Midbrain (tissue), 1 donor: Measurements from ENCODE around the gene FUT7.
"Not testable (repeated sequence)": the region's sequence is repeated elsewhere in the genome, so short reads cannot be mapped to it uniquely, and the experiment has no call there.

ENCODE experiments used
- DNase-seq: peaks from one replicate; lab custom pipeline; 2025; lab: John Stamatoyannopoulos, UW

The FUT7 gene

GRCh38 chr9:137066096-137066861 lies 34.4 kb upstream of the FUT7 start:
- DNase-seq = no peak

GRCh38 chr9:137065336-137065967 lies 33.6 kb upstream of the FUT7 start:
- no peak for DNase-seq

- DNase-seq = no peak
Measured at GRCh38 chr9:137064880-137065164, 32.9 kb upstream of the FUT7 start.

DNA sequence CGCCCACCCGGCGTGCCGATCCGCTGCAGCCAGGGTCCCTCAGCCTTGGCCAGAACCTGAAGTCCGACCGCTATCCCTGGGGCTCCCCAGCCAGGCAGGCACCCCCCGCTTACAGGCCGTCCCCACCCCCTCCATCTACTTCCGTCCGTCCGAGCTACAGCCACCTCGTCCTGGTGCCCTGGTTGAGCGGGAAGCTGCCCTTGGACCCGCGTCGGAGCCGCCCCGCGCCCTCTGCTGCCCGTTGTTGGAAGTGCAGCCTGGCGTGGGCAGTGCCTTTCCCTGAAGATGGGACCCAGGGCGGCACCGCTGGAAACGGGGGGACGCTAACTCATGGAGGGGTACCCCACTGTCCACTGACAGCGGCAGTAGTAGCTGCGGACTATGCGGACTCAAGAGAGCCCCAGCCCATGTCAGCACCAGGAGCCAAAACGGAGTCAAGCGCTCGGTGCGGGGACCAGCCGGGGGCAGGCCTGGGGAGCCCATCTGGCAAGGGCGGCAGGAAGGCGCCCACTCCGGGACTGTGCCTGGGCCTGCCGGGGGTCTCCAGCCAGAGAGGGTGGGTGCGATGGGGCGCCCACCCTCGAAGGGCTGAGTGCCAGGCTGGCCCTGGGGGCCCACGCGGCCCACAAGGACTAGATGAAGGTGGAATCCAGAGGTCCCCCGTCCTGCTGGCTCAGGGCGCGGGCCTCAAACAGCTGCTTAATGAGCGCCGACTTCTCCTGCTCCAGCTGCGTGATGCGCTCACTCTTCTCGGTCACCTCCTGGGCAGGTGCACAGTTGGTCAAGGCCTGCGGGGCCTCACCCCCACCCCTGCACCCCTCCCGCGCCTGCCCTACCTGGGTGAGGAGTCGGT lies 32.4 kb upstream of the FUT7 start:
- peak; percentile 56 for DNase-seq

DNA sequence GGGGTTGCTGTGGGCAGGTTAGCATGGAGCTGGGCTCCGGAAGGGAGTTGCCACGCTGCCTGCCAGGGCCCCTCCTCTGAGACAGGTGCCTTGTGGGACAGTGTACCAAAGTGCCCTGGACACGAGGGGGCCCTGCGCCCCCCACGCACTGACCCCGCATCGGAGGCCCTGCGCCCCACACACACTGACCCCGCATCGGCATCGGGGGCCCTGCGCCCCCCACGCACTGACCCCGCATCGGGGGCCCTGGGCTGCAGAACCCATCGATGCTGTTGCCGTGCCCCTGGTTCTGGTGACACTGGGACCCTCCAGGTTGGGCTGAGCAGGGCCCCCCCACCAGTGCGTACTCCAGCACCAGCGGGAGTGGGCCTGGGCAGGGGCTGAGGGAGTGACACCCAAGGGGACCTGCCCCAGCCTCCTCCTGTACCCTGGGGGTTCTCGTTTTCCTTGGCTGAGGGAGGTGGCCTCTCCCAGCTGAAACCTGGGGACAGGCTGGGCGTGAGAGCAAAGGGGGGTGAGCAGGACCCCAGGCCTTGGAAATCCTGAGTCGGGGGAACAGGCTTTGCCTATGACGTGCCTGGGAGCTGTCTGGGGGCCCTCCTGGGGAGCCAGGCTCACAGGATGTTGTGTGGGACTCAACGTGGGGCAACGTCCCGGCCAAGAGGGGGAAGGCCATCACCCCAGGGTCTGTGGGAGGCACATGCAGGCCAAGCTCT lies 31.6 kb upstream of the FUT7 start:
- no peak for DNase-seq

GRCh38 chr9:137062798-137063197 lies 30.9 kb upstream of the FUT7 start:
- not testable (repeated sequence) for DNase-seq

DNA sequence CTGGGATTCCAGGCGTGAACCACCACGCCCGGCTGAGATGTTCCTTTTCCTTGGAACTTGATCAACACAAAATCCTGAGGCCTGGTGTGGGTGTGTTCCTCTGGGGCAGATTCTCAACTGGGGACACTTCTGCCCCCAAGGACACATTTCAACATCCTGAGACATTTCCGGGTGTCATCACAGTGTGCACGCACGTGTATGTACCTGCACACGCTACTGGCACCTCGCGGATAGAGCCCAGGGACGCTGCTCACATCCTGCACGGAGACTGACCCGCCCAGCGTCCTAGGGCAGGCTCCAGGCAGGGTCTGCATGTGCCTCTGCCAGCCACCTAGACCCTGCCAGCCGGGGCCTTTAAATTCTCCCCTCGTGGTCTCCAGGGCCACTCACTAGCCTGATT lies 30.5 kb upstream of the FUT7 start:
- DNase-seq = no peak

- DNase-seq = no peak
Measured at GRCh38 chr9:137058521-137059234, 26.8 kb upstream of the FUT7 start.

DNA sequence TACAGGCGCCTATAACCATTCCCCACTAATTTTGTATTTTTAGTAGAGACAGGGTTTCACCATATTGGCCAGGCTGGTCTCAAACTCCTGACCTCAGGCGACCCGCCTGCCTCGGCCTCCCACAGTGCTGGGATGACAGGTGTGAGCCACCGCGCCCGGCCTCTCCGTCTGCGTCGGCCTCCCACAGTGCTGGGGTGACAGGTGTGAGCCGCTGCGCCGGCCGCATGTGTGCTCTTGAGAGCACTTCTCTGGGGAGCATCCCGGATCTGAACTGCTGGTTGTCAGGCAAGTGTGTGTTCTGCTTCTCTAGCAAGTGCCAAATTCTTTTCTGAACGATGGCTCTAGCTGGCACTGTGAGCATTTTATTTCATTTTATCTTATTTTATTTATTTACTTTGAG lies 25.7 kb upstream of the FUT7 start:
- no peak for DNase-seq

- no peak for DNase-seq
Measured at GRCh38 chr9:137056739-137057415, 25.0 kb upstream of the FUT7 start.

DNA sequence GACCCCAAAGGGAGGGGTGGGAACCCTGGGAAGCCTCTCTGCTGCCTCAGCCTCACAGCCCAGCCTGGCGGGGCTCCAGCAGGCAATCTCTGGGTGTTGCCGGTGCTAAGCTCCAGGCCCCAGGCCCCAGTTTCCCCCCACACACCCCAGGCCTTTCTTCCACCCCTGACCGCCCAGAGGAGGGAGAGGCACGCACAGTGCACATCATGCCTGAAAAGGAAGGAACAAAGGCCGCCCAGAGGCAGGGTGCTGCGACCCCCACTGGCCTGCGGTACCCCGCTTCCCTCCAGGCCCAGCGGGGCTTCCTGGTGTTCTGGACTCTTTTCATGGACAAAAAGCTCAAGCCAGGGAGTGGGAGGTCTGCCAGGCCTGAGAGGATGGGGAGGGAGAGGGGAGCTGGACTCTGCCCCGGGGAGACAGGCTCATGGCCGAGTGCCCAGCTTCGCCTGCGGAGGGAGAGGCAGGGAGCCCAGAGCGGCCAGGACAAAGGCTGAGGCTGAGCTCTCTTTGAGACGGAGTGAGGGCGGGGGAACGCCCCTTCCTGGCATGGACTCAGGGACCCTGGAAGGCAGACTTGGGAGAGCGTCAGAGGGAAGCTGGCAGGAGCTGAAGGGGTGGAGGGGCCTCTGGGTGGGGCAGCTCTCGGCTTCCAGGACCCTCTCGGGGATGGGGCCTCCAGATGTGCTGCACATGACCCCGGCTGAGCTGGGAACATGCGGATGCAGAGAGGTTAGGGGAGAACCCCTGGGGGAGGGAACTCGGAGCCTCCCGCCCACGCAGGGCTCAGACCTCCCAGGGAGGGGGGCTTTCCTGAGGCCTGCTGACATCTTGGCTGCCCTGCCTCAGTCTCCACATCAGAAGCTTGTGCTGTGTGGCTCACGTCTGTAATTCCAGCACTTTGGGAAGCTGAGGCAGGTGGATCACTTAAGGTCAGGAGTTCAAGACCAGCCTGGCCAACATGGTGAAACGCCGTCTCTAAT lies 23.8 kb upstream of the FUT7 start:
- peak; percentile 96 for DNase-seq

- peak; percentile 80 for DNase-seq
Measured at GRCh38 chr9:137054932-137055384, 23.1 kb upstream of the FUT7 start.

- DNase-seq = no peak
Measured at GRCh38 chr9:137053944-137054931, 22.4 kb upstream of the FUT7 start, which contains the start of gene ENTPD2. ENTPD2 (minus strand) TSS chr9:137054061; CDS start chr9:137053997, 64 bp downstream.

DNA sequence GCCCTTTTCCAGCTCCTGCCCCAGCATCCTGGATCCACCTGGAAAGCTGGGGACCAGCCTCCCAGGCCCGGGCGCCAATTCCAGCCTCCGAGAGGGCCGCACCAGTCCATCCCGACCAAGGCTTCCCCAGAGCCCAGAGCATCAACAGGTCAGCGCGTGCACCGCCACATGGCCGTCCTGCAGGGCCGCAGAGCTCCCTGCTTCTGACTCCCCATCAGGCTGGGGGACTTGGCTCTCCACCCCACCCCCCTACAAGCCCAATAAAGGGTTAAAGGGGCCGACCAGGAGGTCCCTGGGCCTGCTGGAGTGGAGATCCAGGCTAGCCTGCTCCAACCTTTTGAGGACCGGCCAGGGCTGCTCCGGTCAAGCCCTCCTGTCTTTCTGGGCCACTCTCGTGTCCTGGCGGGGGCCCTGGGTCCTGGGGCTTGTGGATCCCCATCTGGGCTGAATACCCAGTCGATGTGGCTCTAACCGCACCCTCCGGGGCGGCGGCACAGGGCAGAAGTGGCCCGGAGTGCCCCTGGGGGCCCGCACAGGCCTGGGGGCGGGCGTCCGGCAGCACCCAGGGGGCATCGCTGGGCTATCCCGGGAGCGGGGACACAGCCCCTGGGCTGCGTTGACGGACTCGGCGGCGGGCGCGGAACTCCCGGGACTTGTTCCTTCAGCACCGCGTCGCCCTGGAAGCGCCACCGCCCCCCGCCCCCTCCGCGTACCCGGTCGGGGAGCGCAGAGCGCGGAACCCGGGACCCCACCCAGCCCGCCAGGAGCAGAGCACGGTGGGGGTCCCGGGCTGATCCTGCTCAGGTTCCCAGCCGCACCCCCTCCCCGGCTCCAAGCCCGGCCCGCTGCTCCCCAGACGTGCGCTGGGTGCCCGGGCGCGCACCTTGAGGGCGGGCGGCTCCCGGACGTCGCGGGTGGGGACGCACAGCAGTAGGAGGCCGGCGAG lies 21.4 kb upstream of the FUT7 start:
- DNase-seq = no peak

DNA sequence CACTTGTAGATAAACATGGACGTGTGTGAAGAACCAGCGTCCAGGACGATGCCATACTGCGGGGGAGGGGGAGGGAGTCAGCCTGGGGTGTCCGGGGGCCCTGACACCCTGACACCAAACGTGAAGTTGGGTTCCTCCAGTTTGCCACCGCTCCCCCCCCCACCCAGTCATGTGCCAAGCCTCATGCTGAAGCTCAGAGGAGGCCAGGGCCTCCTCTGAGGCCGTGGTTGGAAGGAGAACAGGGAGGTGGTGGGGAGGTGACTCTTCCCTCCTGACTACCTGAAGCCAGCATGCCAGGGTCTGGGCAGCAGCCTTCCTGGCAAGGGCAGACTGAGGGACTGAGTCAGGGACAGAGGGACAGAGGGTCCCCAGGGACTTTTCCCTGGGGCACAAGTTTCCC lies 20.4 kb upstream of the FUT7 start:
- DNase-seq = no peak

DNA sequence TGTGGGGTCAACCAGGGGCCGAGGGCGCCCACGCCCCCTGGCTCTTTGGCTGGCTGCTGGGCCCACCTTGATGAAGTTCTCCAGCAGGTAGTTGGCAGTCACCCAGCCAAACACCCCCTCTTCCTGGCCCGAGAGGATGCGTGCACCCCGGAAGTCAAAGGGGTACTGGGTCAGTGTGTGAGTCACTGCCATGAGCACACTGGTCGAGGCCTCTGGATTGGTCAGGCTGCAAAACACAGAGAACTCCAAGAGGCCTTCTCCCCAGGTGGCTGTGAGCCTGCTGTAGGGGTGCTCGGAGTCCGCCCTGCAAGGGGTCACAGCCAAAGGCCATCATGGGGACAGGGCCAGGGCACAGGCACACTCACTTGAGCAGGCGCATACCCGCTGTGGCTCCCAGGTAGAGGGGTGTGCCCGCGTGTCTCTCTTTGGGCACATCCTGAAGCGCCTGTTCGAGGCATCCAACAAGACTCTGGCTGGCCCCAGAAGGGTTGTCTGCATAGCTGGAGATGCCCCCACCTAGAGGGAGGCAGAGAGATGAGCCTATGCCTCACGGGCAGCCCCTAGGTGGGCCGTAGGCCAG lies 19.3 kb upstream of the FUT7 start:
- no peak for DNase-seq

DNA sequence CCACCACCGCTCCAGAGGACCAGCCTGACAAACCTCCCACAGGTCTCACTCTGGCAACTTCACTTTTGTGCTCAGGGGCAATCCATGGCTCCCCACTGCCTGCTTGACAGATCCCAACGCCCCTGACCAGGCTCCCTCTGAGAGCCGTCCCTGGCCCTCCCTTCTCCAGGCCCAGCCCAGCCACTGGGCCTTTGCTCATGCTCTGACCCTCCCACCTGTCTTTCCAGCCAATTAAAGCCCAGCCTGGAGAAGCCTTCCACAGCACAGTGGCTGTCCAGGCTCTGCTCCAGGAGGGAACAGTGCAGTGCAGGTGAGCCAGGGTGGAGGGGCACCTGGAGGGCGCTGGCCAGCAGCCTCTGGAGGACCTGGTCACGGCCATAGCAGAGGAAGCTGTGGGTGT lies 18.7 kb upstream of the FUT7 start:
- DNase-seq = no peak
